Trophoblast cell (in vitro differentiated cells and primary cell): ENCODE measurements around the gene TNFRSF9.
"Not testable (repeated sequence)": the region's sequence is repeated elsewhere in the genome, so short reads cannot be mapped to it uniquely, and the experiment has no call there.

Experiments
- DNase-seq, 2 donors: peaks; one replicate each; pipeline ENCODE4 v3.0.0-alpha.2; 2016
- H2AFZ ChIP-seq: 2 replicates; pipeline ENCODE4 v1.6.1; 2013; ENCODE audit warnings: low read length, moderate library complexity, mild to moderate bottlenecking; ENCODE audit not compliant: insufficient read depth, poor library complexity
- H2AK5ac ChIP-seq: 2 replicates; pipeline ENCODE4 v1.6.1; 2013; ENCODE audit warnings: mild to moderate bottlenecking, low read length
- H2BK120ac ChIP-seq: 2 replicates; pipeline ENCODE4 v1.6.1; 2013; ENCODE audit warnings: low read length, mild to moderate bottlenecking, moderate library complexity; ENCODE audit not compliant: insufficient read depth, poor library complexity
- H2BK12ac ChIP-seq: 2 replicates; pipeline ENCODE4 v1.6.1; 2013; ENCODE audit warnings: mild to moderate bottlenecking, low read length, moderate library complexity
- H2BK5ac ChIP-seq: 2 replicates; pipeline ENCODE4 v1.6.1; 2013; ENCODE audit warnings: low read length, low read depth, moderate library complexity, mild to moderate bottlenecking; ENCODE audit not compliant: poor library complexity
- H3K14ac ChIP-seq: 2 replicates; pipeline ENCODE4 v1.6.1; 2013; ENCODE audit warnings: mild to moderate bottlenecking, low read length
- H3K18ac ChIP-seq: 2 replicates; pipeline ENCODE4 v1.6.1; 2013; ENCODE audit warnings: mild to moderate bottlenecking, low read length
- H3K23ac ChIP-seq: 2 replicates; pipeline ENCODE4 v1.6.1; 2013; ENCODE audit warnings: low read length
- H3K27ac ChIP-seq: 2 replicates; pipeline ENCODE4 v1.5.1; 2013; ENCODE audit warnings: low read depth, mild to moderate bottlenecking, inconsistent platforms, low read length, moderate library complexity
- H3K27me3 ChIP-seq: 2 replicates; pipeline ENCODE4 v1.6.1; 2013; ENCODE audit warnings: inconsistent platforms, mild to moderate bottlenecking, low read length, moderate library complexity; ENCODE audit not compliant: insufficient read depth
- H3K36me3 ChIP-seq, 2 experiments: 1 replicate in 1 of 2; 2 replicates in 1 of 2; pipeline ENCODE4 v1.6.1; 2013; ENCODE audit warnings: low read length in 2 of 2, mild to moderate bottlenecking in 2 of 2, moderate library complexity in 1 of 2; ENCODE audit not compliant: insufficient read depth in 2 of 2, control insufficient read depth in 1 of 2
- H3K4ac ChIP-seq: 2 replicates; pipeline ENCODE4 v1.6.1; 2013; ENCODE audit warnings: low read depth, mild to moderate bottlenecking, low read length, moderate library complexity
- H3K4me1 ChIP-seq, 2 experiments: 1 replicate in 1 of 2; 2 replicates in 1 of 2; pipeline ENCODE4 v1.6.1; 2013; ENCODE audit warnings: low read length in 2 of 2, mild to moderate bottlenecking in 2 of 2, moderate library complexity in 1 of 2; ENCODE audit not compliant: insufficient read depth in 2 of 2, control insufficient read depth in 1 of 2
- H3K4me2 ChIP-seq: 2 replicates; pipeline ENCODE4 v1.6.1; 2013; ENCODE audit warnings: inconsistent platforms, mild to moderate bottlenecking, low read length, moderate library complexity
- H3K4me3 ChIP-seq: 2 replicates; pipeline ENCODE4 v1.5.1; 2013; ENCODE audit warnings: mild to moderate bottlenecking, low read depth, low read length, inconsistent platforms
- H3K79me1 ChIP-seq: one replicate; pipeline ENCODE4 v1.6.1; 2013; ENCODE audit warnings: low read length
- H3K79me2 ChIP-seq: 2 replicates; pipeline ENCODE4 v1.6.1; 2013; ENCODE audit warnings: low read length, mild to moderate bottlenecking; ENCODE audit not compliant: control insufficient read depth, insufficient read depth, poor library complexity
- H3K9ac ChIP-seq: 2 replicates; pipeline ENCODE4 v1.6.1; 2013; ENCODE audit warnings: mild to moderate bottlenecking, low read length
- H3K9me3 ChIP-seq: 2 replicates; pipeline ENCODE4 v1.6.1; 2013; ENCODE audit warnings: low read depth, mild to moderate bottlenecking, control low read depth, inconsistent platforms, low read length; ENCODE audit not compliant: insufficient read depth
- H4K12ac ChIP-seq: 2 replicates; pipeline ENCODE4 v1.6.1; 2013; ENCODE audit warnings: low read depth, mild to moderate bottlenecking, low read length, moderate library complexity
- H4K8ac ChIP-seq: 2 replicates; pipeline ENCODE4 v1.6.1; 2013; ENCODE audit warnings: low read depth, mild to moderate bottlenecking, low read length, moderate library complexity
- H4K91ac ChIP-seq: one replicate; pipeline ENCODE4 v1.6.1; 2013; ENCODE audit warnings: low read depth, mild to moderate bottlenecking, low read length, moderate library complexity
- WGBS: extraction: QIAGEN DNeasy Blood & Tissue Kit; methylation state at CpG from one replicate; pipeline ENCODE4 v1.1.7; 2013; ENCODE audit warnings: missing lambda C conversion rate; ENCODE audit not compliant: insufficient read length, insufficient coverage; ENCODE audit errors: extremely low coverage; 5-methylcytosine and 5-hydroxymethylcytosine counted together

The TNFRSF9 gene

GRCh38 chr1:7921796-7922195 is 18.8 kb downstream of the TNFRSF9 start:
- no peak overlapping the region for H2BK120ac ChIP-seq
- no peak overlapping the region for H3K27ac ChIP-seq
- H3K9me3 ChIP-seq = no peaks in the 10 kb centered on the region
- no peaks in the 10 kb centered on the region for H3K4me1 ChIP-seq
- H3K27me3 ChIP-seq = no peaks in the 10 kb centered on the region
- H3K79me1 ChIP-seq = no peaks in the 10 kb centered on the region
- no peak overlapping the region for H3K18ac ChIP-seq
- H3K4ac ChIP-seq = no peak overlapping the region
- no peak overlapping the region for H4K8ac ChIP-seq
- H3K14ac ChIP-seq = no peak overlapping the region
- no peak overlapping the region for H2BK12ac ChIP-seq
- DNase-seq = no peak
- no peak overlapping the region for H4K12ac ChIP-seq
- no peaks in the 10 kb centered on the region for H3K36me3 ChIP-seq
- H3K4me3 ChIP-seq = no peak overlapping the region
- no peaks in the 10 kb centered on the region for H3K79me2 ChIP-seq
- H3K4me2 ChIP-seq = no peak overlapping the region
- H2BK5ac ChIP-seq = no peak overlapping the region
- H2AK5ac ChIP-seq = no peak overlapping the region
- no peak overlapping the region for H2AFZ ChIP-seq
- no peak overlapping the region for H4K91ac ChIP-seq
- H3K23ac ChIP-seq = no peak overlapping the region
- no peak overlapping the region for H3K9ac ChIP-seq
- WGBS = no CpG with 5 or more reads among the region's 7 CpGs

GRCh38 chr1:7919880-7920279 is 20.8 kb downstream of the TNFRSF9 start:
- no peaks in the 10 kb centered on the region for H3K9me3 ChIP-seq
- H3K9ac ChIP-seq = no peak overlapping the region
- H3K27ac ChIP-seq = no peak overlapping the region
- no peaks in the 10 kb centered on the region for H3K79me2 ChIP-seq
- H2AFZ ChIP-seq = no peak overlapping the region
- no peak overlapping the region for H3K4me2 ChIP-seq
- H3K4ac ChIP-seq = no peak overlapping the region
- H3K23ac ChIP-seq = no peak overlapping the region
- DNase-seq = no peak
- no peaks in the 10 kb centered on the region for H3K4me1 ChIP-seq
- no peaks in the 10 kb centered on the region for H3K79me1 ChIP-seq
- no peak overlapping the region for H3K14ac ChIP-seq
- H2BK120ac ChIP-seq = no peak overlapping the region
- no peak overlapping the region for H2AK5ac ChIP-seq
- H3K4me3 ChIP-seq = no peak overlapping the region
- no peak overlapping the region for H4K12ac ChIP-seq
- H2BK12ac ChIP-seq = no peak overlapping the region
- H3K36me3 ChIP-seq = no peaks in the 10 kb centered on the region
- no peak overlapping the region for H2BK5ac ChIP-seq
- no peak overlapping the region for H3K18ac ChIP-seq
- no peak overlapping the region for H4K8ac ChIP-seq
- no CpG with 5 or more reads among the region's 5 CpGs for WGBS
- no peak overlapping the region for H4K91ac ChIP-seq
- no peaks in the 10 kb centered on the region for H3K27me3 ChIP-seq

- H3K79me1 ChIP-seq, H3K4me3 ChIP-seq, H3K4me2 ChIP-seq, H2AFZ ChIP-seq, H4K8ac ChIP-seq, H3K27me3 ChIP-seq, DNase-seq, H3K4me1 ChIP-seq, H3K18ac ChIP-seq, H3K23ac ChIP-seq, H3K4ac ChIP-seq, H3K9me3 ChIP-seq, H2BK5ac ChIP-seq, H3K36me3 ChIP-seq, H2AK5ac ChIP-seq, H4K91ac ChIP-seq, H2BK120ac ChIP-seq, H3K9ac ChIP-seq, H2BK12ac ChIP-seq, H3K27ac ChIP-seq, H4K12ac ChIP-seq, H3K79me2 ChIP-seq, H3K14ac ChIP-seq: not testable (repeated sequence)
- no CpG with 5 or more reads among the region's 5 CpGs for WGBS
Observed at GRCh38 chr1:7917971-7918370, 22.7 kb downstream of the TNFRSF9 start.

DNA sequence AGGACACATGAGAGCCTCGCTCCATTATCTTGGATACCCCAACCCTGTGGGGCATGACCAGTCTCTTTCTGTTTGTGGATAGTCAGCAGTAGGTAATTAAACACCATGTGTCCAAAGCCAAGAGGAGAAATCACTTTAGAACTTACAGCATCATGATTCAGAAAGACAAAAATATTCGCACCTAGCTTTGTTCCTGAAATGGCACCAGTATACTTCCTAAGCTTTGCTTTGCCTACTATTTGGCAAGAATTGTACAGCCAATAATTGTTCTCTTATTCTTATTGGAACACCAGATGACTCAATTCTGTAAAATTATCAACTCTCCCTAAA is 24.2 kb downstream of the TNFRSF9 start:
- Histone ChIP-seq H3K27me3 (no peaks in the 10 kb centered on the region), H3K79me1 (no peaks in the 10 kb centered on the region), H3K4ac (no peak overlapping the region), H2BK120ac (no peak overlapping the region), H4K91ac (no peak overlapping the region), H3K23ac (no peak overlapping the region), H3K36me3 (no peaks in the 10 kb centered on the region), H4K8ac (no peak overlapping the region), H3K9ac (no peak overlapping the region), H3K18ac (no peak overlapping the region), H3K79me2 (no peaks in the 10 kb centered on the region), H2AK5ac (no peak overlapping the region), H3K4me3 (no peak overlapping the region), H2BK5ac (no peak overlapping the region), H3K4me1 (no peaks in the 10 kb centered on the region), H3K4me2 (no peak overlapping the region), H4K12ac (no peak overlapping the region), H3K27ac (no peak overlapping the region), H2AFZ (no peak overlapping the region), H3K9me3 (no peaks in the 10 kb centered on the region), H3K14ac (no peak overlapping the region), H2BK12ac (no peak overlapping the region)
- no peak for DNase-seq
- no CpG with 5 or more reads among the region's 2 CpGs for WGBS
